ENCODE results near the gene LTBP1.

DNA sequence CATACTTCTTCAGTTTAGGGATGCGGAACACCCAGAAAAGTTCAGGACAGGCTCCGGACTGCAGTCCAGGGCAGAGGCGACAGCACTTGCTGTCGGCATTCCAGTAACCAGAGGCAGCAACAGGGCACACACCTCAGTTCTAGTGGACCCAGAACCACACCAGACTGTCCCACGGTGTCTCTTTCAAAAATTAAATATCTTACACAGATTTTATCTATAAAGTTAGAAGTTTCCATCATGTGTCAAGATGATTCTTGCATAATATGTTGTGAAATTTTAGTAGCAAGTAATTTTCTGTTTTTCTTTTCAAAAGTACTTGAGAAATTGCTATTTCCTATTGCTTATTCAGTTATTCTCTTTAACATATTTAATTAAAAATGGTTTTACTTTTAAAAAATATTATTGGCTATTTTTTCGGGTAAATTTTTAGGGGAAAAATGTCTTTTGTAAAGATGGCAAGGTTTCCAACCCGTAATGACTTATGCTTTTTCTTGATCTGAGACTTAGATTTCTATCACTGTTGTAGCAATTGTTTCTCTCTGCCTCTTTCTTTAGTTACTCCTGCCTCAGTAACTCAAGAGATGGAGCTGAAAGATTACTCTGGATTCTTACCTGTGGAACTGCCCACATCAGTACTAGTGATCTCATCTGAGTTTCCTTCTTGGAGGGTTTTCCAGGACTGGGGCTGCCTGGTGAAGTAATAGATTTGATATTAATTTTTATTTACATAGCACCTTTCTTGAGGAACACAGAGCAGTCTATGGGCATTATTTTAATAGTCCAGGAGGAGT is 182.7 kb downstream of the LTBP1 start:
- TF ChIP-seq, protein P1, sequence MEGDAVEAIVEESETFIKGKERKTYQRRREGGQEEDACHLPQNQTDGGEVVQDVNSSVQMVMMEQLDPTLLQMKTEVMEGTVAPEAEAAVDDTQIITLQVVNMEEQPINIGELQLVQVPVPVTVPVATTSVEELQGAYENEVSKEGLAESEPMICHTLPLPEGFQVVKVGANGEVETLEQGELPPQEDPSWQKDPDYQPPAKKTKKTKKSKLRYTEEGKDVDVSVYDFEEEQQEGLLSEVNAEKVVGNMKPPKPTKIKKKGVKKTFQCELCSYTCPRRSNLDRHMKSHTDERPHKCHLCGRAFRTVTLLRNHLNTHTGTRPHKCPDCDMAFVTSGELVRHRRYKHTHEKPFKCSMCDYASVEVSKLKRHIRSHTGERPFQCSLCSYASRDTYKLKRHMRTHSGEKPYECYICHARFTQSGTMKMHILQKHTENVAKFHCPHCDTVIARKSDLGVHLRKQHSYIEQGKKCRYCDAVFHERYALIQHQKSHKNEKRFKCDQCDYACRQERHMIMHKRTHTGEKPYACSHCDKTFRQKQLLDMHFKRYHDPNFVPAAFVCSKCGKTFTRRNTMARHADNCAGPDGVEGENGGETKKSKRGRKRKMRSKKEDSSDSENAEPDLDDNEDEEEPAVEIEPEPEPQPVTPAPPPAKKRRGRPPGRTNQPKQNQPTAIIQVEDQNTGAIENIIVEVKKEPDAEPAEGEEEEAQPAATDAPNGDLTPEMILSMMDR (IDR thresholded peaks at IDR 0.05): no peak
- TF ChIP-seq EP300 (IDR thresholded peaks at IDR 0.05) (no peak), POLR2A (IDR thresholded peaks at IDR 0.05) (no peak)

All from ovary (tissue), 3 donors.